HG02885 (cell line): ENCODE data around the gene IFNGR2.
A peak's percentile ranks its signal among the peaks of the same experiment; 100 is the strongest.

Experiments
- ATAC-seq: cut with Tn5 transposase; IDR thresholded peaks from one replicate; pipeline ENCODE4 v1.9.1; 2021; ENCODE audit warnings: mild to moderate bottlenecking; ENCODE audit not compliant: unreplicated experiment, poor library complexity

IFNGR2 gene

GRCh38 chr21:33479679-33480480, 76.7 kb downstream of the IFNGR2 start, which contains the start of gene TMEM50B:
Gene TMEM50B (minus strand): TSS chr21:33479974. CDS start chr21:33468885, 11,089 bp downstream.
- peak; percentile 94 for ATAC-seq

GRCh38 chr21:33480481-33481103, 77.4 kb downstream of the IFNGR2 start:
- ATAC-seq, result no peak

- no peak for ATAC-seq
These were observed 78.2 kb downstream of the IFNGR2 start for GRCh38 chr21:33481314-33481943.
